ENCODE data around the gene RBM4. TPM values are rescaled to one million over a fixed set of nuclear protein-coding genes. Genes with fewer than 3 reads are reported as not detected.

Gene RBM4
- total RNA-seq, 1 experiment from 2014 or later: 164 TPM

GRCh38 chr11:66643745-66644437 lies 5.4 kb downstream of the RBM4 start:
- POLR2A ChIA-PET (ENCODE audit: unreplicated experiment): no interaction called here
- H3K79me2 ChIP-seq (ENCODE audit: low read length): peaks cover 100% of the 10 kb centered on the region
- peak overlapping the region; percentile 20 for H3K4me2 ChIP-seq (ENCODE audit: low read length)
- no peaks in the 10 kb centered on the region for H3K9me3 ChIP-seq (ENCODE audit: low read length)
- no peaks in the 10 kb centered on the region for H3K9me2 ChIP-seq (replicated peaks; ENCODE audit: low read length)
- BruUV-seq (replicated peaks): no TSS peak
- CTCF ChIA-PET: no interaction called here
- DNase-seq (no peak), ATAC-seq (no peak)
- peaks cover 89% of the 10 kb centered on the region for H3K36me3 ChIP-seq (ENCODE audit: low read depth, low read length)
- no peaks in the 10 kb centered on the region for H3F3A ChIP-seq (ENCODE audit: low read length, unreplicated experiment)
- intact Hi-C loops (cut with micrococcal nuclease): no loop called here
- no peak overlapping the region for H3K4me3 ChIP-seq (ENCODE audit: low read length)
- peaks cover 93% of the 10 kb centered on the region for H4K20me1 ChIP-seq (ENCODE audit: low read length)
- H3K27ac ChIP-seq (ENCODE audit: low read length): no peak overlapping the region
- H2AFZ ChIP-seq (ENCODE audit: low read length): no peak overlapping the region
- TF ChIP-seq EZH2 (IDR thresholded peaks at IDR 0.05; ENCODE audit: low read length, unreplicated experiment) (no peak), CTCF (conservative IDR thresholded peaks at IDR 0.05; ENCODE audit: low read depth, low read length) (no peak), EZH2phosphoT487 (IDR thresholded peaks at IDR 0.05; ENCODE audit: borderline replicate concordance, low read length) (no peak)
- H3K4me1 ChIP-seq (ENCODE audit: insufficient read depth, low read length): peaks cover 35% of the 10 kb centered on the region
- H3K9ac ChIP-seq (ENCODE audit: low read length): no peak overlapping the region
- H3K27me3 ChIP-seq (ENCODE audit: low read length): no peaks in the 10 kb centered on the region

GRCh38 chr11:66646828-66647227 lies 8.3 kb downstream of the RBM4 start:
- ChIA-PET POLR2A (ENCODE audit: unreplicated experiment) (no interaction called here), CTCF (no interaction called here)
- Histone ChIP-seq H4K20me1 (ENCODE audit: low read length) (peaks cover 76% of the 10 kb centered on the region), H3K9ac (ENCODE audit: low read length) (no peak overlapping the region), H3K36me3 (ENCODE audit: low read depth, low read length) (peaks cover 87% of the 10 kb centered on the region), H2AFZ (ENCODE audit: low read length) (no peak overlapping the region), H3K9me3 (ENCODE audit: low read length) (no peaks in the 10 kb centered on the region), H3K4me1 (ENCODE audit: insufficient read depth, low read length) (peaks cover 14% of the 10 kb centered on the region), H3K27me3 (ENCODE audit: low read length) (no peaks in the 10 kb centered on the region), H3K79me2 (ENCODE audit: low read length) (peaks cover 98% of the 10 kb centered on the region), H3F3A (ENCODE audit: low read length, unreplicated experiment) (peaks cover 6% of the 10 kb centered on the region), H3K9me2 (replicated peaks; ENCODE audit: low read length) (no peaks in the 10 kb centered on the region), H3K4me2 (ENCODE audit: low read length) (no peak overlapping the region), H3K27ac (ENCODE audit: low read length) (no peak overlapping the region), H3K4me3 (ENCODE audit: low read length) (no peak overlapping the region)
- no peak for DNase-seq
- no peak for ATAC-seq
- no peak for TF ChIP-seq EZH2phosphoT487 (IDR thresholded peaks at IDR 0.05; ENCODE audit: borderline replicate concordance, low read length)
- TF ChIP-seq EZH2 (IDR thresholded peaks at IDR 0.05; ENCODE audit: low read length, unreplicated experiment): no peak
- no peak for TF ChIP-seq CTCF (conservative IDR thresholded peaks at IDR 0.05; ENCODE audit: low read depth, low read length)
- BruUV-seq (replicated peaks): no TSS peak
- intact Hi-C loops (cut with micrococcal nuclease): no loop called here

GRCh38 chr11:66649903-66650302 lies 11.4 kb downstream of the RBM4 start:
- no peak overlapping the region for H2AFZ ChIP-seq (ENCODE audit: low read length)
- POLR2A ChIA-PET (ENCODE audit: unreplicated experiment): no interaction called here
- no peaks in the 10 kb centered on the region for H3K9me3 ChIP-seq (ENCODE audit: low read length)
- no peak overlapping the region for H3K4me2 ChIP-seq (ENCODE audit: low read length)
- no peaks in the 10 kb centered on the region for H3K4me1 ChIP-seq (ENCODE audit: insufficient read depth, low read length)
- H3K9me2 ChIP-seq (replicated peaks; ENCODE audit: low read length): no peaks in the 10 kb centered on the region
- no peak for ATAC-seq
- H3K27me3 ChIP-seq (ENCODE audit: low read length): no peaks in the 10 kb centered on the region
- H3K4me3 ChIP-seq (ENCODE audit: low read length): no peak overlapping the region
- no TSS peak for BruUV-seq (replicated peaks)
- CTCF ChIA-PET: no interaction called here
- H4K20me1 ChIP-seq (ENCODE audit: low read length): peaks cover 60% of the 10 kb centered on the region
- H3K79me2 ChIP-seq (ENCODE audit: low read length): peaks cover 88% of the 10 kb centered on the region
- intact Hi-C loops (cut with micrococcal nuclease): no loop called here
- no peak overlapping the region for H3K27ac ChIP-seq (ENCODE audit: low read length)
- H3F3A ChIP-seq (ENCODE audit: low read length, unreplicated experiment): peaks cover 6% of the 10 kb centered on the region
- no peak for TF ChIP-seq EZH2phosphoT487 (IDR thresholded peaks at IDR 0.05; ENCODE audit: borderline replicate concordance, low read length)
- no peak for TF ChIP-seq CTCF (conservative IDR thresholded peaks at IDR 0.05; ENCODE audit: low read depth, low read length)
- no peak for TF ChIP-seq EZH2 (IDR thresholded peaks at IDR 0.05; ENCODE audit: low read length, unreplicated experiment)
- peaks cover 71% of the 10 kb centered on the region for H3K36me3 ChIP-seq (ENCODE audit: low read depth, low read length)
- H3K9ac ChIP-seq (ENCODE audit: low read length): no peak overlapping the region
- DNase-seq: no peak
